Chondrocyte (in vitro differentiated cells): ENCODE data around the gene GPC3. TPM values are rescaled to one million over a fixed set of nuclear protein-coding genes. Genes with fewer than 3 reads are reported as not detected.

Source experiments
- DNase-seq: peaks from one replicate; pipeline ENCODE4 v3.0.0; 2021; ENCODE audit warnings: mixed read lengths, low spot score
- H3K27ac Mint-ChIP-seq: one replicate; pipeline ENCODE4 v1.8.0; 2021; ENCODE audit warnings: mild to moderate bottlenecking, moderate library complexity, mixed read lengths; ENCODE audit not compliant: unreplicated experiment
- H3K27me3 Mint-ChIP-seq: 2 replicates; pipeline ENCODE4 v1.8.0; 2021; ENCODE audit warnings: low read depth, mixed read lengths
- H3K36me3 Mint-ChIP-seq: 2 replicates; pipeline ENCODE4 v1.8.0; 2021; ENCODE audit warnings: low read depth, mixed read lengths
- H3K4me1 Mint-ChIP-seq: 2 replicates; pipeline ENCODE4 v1.8.0; 2021; ENCODE audit warnings: low read depth, mild to moderate bottlenecking, mixed read lengths
- H3K4me3 Mint-ChIP-seq: one replicate; pipeline ENCODE4 v1.8.0; 2021; ENCODE audit warnings: mild to moderate bottlenecking, moderate library complexity, mixed read lengths; ENCODE audit not compliant: unreplicated experiment
- H3K9me3 Mint-ChIP-seq: 2 replicates; pipeline ENCODE4 v1.8.0; 2021; ENCODE audit warnings: low read depth, mixed read lengths
- CTCF ChIP-seq: fragments of 200-600 bp; sonication (generic); IDR thresholded peaks from 2 replicates; pipeline ENCODE4 v1.5.0; 2021; ENCODE audit warnings: antibody characterized with exemption, mild to moderate bottlenecking, moderate library complexity
- total RNA-seq: library from RNA; stranded (reverse); gene quantifications from 3 replicates; pipeline ENCODE4 v1.2.1, GENCODE V29; 2021

Gene GPC3
- total RNA-seq, 1 donor from 2014 or later, result 1.9 TPM

DNA sequence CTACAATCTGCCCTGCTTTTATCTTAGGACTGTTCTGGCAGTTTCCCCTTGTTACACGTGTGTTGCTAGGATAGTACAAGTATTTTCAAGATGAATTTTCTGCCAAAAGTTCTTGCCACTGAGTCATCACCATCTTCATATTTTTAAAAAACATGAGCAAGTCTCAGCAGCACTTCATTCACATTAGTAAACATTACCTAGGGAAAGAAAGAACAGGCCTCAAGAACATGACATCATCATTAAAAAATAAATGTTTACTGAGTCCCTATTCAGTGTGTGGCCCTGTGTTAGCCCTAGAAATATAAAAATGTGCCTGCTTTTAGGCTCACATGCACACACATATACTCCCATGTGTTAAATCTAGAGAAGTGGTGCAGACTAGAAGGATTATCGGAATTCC, 18.7 kb upstream of the GPC3 start:
- H3K27ac Mint-ChIP-seq, result peak overlapping the region; percentile 23
- peaks cover 38% of the 10 kb centered on the region for H3K4me1 Mint-ChIP-seq
- H3K9me3 Mint-ChIP-seq, result no peaks in the 10 kb centered on the region
- no peaks in the 10 kb centered on the region for H3K36me3 Mint-ChIP-seq
- DNase-seq, result no peak
- H3K27me3 Mint-ChIP-seq, result no peaks in the 10 kb centered on the region
- no peak overlapping the region for H3K4me3 Mint-ChIP-seq
- TF ChIP-seq CTCF, result no peak

DNA sequence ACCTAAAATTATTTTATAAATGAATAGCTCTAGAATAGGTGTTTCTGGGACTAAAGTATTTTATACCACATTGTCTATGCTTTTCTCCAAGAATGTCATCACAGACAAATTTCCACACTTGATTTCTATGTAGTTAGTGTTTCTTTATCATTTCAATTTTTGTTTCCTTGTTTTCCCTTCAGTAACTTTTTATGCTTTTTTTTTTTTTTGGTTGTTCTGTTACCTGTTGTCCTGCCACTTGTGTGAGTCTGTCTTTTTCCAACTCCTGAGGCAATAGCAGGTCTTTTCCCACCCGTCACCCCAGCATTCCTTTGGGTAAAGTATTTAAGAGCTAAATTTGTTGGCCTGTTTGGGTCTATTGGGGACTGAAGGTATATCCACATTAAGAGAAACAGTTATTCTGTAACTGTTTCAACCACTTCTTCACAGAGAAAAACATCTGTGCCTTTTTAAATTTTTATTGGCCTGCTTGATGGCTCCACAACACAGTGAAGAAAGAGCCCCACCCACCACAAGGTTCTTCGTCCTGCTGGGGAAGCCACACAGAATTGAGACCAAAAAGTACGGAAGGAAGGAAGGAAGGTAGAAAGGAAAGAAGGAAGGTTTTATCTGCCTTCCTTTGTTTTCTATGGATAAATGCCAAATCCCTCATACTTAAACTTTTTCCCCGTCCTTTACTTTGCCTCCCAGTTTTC, 17.7 kb upstream of the GPC3 start:
- no peaks in the 10 kb centered on the region for H3K27me3 Mint-ChIP-seq
- TF ChIP-seq CTCF, result no peak
- H3K9me3 Mint-ChIP-seq, result no peaks in the 10 kb centered on the region
- H3K4me1 Mint-ChIP-seq, result peaks cover 48% of the 10 kb centered on the region
- H3K27ac Mint-ChIP-seq, result peak overlapping the region; percentile 83
- H3K4me3 Mint-ChIP-seq, result no peak overlapping the region
- no peaks in the 10 kb centered on the region for H3K36me3 Mint-ChIP-seq
- no peak for DNase-seq

DNA sequence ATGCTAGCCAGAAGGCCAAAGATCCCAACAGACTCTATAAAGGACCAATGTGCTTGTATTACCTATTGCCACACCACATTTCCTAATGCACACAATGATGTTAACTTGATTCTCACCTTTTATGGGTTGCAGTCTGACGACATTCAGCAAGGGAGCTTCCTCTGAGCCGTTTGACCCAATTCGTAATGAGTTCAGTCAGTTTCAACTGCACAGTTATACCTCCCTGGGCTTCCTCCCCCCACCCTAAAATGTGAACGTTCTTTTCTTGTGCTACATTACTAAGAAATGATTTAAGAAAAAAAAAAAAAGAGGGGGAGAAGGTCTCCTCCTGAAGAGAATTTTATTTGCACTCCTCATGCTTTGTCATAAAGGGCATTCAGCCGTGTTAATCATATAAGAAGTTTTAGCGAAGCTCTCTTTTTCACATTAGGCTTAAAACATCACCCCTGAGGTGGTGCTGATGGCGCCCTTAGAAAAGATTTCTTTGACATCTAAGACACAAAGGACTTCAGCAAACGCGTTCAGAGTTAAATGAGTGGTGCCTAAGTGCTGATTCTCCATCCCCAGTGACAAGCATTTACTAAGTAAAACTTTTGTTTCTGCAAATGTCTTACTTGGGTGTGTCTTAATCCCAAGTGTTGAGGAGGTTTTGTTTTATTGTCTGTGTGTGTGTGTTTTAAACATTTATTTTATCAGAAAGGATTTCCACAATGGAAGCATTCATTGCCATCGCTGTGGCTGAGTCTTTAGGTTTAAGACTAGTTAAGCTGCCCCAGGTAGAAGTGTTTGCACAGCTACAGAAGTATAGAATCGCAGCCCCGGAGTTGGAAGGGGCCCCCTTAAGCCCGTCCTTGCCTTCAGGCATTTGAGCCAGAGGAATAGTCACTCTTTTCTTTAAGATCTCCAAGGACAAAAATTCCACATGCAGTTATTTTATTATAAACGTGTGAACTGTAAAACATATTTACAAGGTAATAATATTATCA, 15.2 kb upstream of the GPC3 start:
- Mint-ChIP-seq H3K4me3 (no peak overlapping the region), H3K27ac (no peak overlapping the region), H3K36me3 (no peaks in the 10 kb centered on the region), H3K4me1 (peaks cover 51% of the 10 kb centered on the region), H3K9me3 (no peaks in the 10 kb centered on the region), H3K27me3 (no peaks in the 10 kb centered on the region)
- TF ChIP-seq CTCF, result no peak
- no peak for DNase-seq

GRCh38 chrX:133999031-133999705, 13.8 kb upstream of the GPC3 start:
- H3K27ac Mint-ChIP-seq, result peak overlapping the region; percentile 57
- TF ChIP-seq CTCF, result no peak
- DNase-seq, result no peak
- peaks cover 48% of the 10 kb centered on the region for H3K4me1 Mint-ChIP-seq
- no peak overlapping the region for H3K4me3 Mint-ChIP-seq
- H3K9me3 Mint-ChIP-seq, result no peaks in the 10 kb centered on the region
- H3K27me3 Mint-ChIP-seq, result no peaks in the 10 kb centered on the region
- no peaks in the 10 kb centered on the region for H3K36me3 Mint-ChIP-seq

GRCh38 chrX:133995759-133996158, 10.4 kb upstream of the GPC3 start:
- Mint-ChIP-seq H3K36me3 (no peaks in the 10 kb centered on the region), H3K27me3 (no peaks in the 10 kb centered on the region), H3K4me3 (no peak overlapping the region), H3K4me1 (peaks cover 24% of the 10 kb centered on the region), H3K27ac (no peak overlapping the region), H3K9me3 (no peaks in the 10 kb centered on the region)
- DNase-seq, result no peak
- TF ChIP-seq CTCF, result no peak
